ENCODE measurements around the gene FCRL3. TPM values are rescaled to one million over a fixed set of nuclear protein-coding genes. Genes with fewer than 3 reads are reported as not detected.

Gene FCRL3
- total and polyA plus RNA-seq, 4 donors, result 0.16 to 0.72 (median 0.50) TPM

DNA sequence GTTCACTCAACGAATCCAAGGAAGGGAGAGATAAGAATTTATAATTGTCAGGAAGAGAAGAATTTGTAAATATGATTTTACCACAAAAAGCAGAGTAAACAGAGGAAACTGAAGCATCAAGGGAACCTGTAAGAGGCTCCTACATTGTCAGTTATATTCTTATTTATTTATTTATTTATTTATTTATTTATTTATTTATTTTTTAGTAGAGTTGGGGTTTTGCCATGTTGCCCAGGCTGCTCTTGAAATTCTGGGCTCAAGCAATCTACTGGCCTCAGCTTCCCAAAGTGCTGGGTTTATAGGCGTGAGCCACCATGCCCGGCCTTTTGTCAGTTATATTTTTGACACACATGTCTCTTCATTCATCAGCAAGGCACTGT is 47.1 kb downstream of the FCRL3 start:
- no peaks in the 10 kb centered on the region for H3K9me3 ChIP-seq (ENCODE audit: control insufficient read depth in 4 of 4, low read length in 3 of 4)
- H3K27me3 ChIP-seq (ENCODE audit: control insufficient read depth in 4 of 4, insufficient read depth in 4 of 4, low read length in 3 of 4), result peaks cover 0 to 5% (median 0%) of the 10 kb centered on the region in 4 donors
- no peak overlapping the region for H3K9ac ChIP-seq (ENCODE audit: low read depth in 1 of 2, low read length in 2 of 2)
- H3K4me3 ChIP-seq (ENCODE audit: low read depth in 1 of 3, low read length in 3 of 3), result no peak overlapping the region
- H3K27ac ChIP-seq (ENCODE audit: low read depth in 1 of 2, low read length in 2 of 2), result no peak overlapping the region
- H3K36me3 ChIP-seq (ENCODE audit: control insufficient read depth in 4 of 4, insufficient read depth in 3 of 4, low read depth in 1 of 4, low read length in 3 of 4), result no peaks in the 10 kb centered on the region
- WGBS, result 71% methylated on average over 3 of the region's 3 CpGs
- TF ChIP-seq NR2F2 (IDR thresholded peaks at IDR 0.05) (no peak), FOXA2 (IDR thresholded peaks at IDR 0.05) (no peak), YY1 (IDR thresholded peaks at IDR 0.05) (no peak), TAF1 (conservative IDR thresholded peaks at IDR 0.05) (no peak), JUND (IDR thresholded peaks at IDR 0.05) (no peak), HNF4A (conservative IDR thresholded peaks at IDR 0.05) (no peak), RAD21 (IDR thresholded peaks at IDR 0.05) (no peak), RXRA (IDR thresholded peaks at IDR 0.05) (no peak), GABPA (IDR thresholded peaks at IDR 0.05 in 1 of 2, conservative IDR thresholded peaks at IDR 0.05 in 1 of 2) (no peak), FOXA1 (IDR thresholded peaks at IDR 0.05) (no peak), EGR1 (IDR thresholded peaks at IDR 0.05; ENCODE audit: low read depth in 2 of 2) (no peak), SP1 (IDR thresholded peaks at IDR 0.05) (no peak), HNF4G (IDR thresholded peaks at IDR 0.05) (no peak)
- TF ChIP-seq, protein P1, sequence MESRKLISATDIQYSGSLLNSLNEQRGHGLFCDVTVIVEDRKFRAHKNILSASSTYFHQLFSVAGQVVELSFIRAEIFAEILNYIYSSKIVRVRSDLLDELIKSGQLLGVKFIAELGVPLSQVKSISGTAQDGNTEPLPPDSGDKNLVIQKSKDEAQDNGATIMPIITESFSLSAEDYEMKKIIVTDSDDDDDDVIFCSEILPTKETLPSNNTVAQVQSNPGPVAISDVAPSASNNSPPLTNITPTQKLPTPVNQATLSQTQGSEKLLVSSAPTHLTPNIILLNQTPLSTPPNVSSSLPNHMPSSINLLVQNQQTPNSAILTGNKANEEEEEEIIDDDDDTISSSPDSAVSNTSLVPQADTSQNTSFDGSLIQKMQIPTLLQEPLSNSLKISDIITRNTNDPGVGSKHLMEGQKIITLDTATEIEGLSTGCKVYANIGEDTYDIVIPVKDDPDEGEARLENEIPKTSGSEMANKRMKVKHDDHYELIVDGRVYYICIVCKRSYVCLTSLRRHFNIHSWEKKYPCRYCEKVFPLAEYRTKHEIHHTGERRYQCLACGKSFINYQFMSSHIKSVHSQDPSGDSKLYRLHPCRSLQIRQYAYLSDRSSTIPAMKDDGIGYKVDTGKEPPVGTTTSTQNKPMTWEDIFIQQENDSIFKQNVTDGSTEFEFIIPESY (IDR thresholded peaks at IDR 0.05), result no peak
- TF ChIP-seq, protein P2, sequence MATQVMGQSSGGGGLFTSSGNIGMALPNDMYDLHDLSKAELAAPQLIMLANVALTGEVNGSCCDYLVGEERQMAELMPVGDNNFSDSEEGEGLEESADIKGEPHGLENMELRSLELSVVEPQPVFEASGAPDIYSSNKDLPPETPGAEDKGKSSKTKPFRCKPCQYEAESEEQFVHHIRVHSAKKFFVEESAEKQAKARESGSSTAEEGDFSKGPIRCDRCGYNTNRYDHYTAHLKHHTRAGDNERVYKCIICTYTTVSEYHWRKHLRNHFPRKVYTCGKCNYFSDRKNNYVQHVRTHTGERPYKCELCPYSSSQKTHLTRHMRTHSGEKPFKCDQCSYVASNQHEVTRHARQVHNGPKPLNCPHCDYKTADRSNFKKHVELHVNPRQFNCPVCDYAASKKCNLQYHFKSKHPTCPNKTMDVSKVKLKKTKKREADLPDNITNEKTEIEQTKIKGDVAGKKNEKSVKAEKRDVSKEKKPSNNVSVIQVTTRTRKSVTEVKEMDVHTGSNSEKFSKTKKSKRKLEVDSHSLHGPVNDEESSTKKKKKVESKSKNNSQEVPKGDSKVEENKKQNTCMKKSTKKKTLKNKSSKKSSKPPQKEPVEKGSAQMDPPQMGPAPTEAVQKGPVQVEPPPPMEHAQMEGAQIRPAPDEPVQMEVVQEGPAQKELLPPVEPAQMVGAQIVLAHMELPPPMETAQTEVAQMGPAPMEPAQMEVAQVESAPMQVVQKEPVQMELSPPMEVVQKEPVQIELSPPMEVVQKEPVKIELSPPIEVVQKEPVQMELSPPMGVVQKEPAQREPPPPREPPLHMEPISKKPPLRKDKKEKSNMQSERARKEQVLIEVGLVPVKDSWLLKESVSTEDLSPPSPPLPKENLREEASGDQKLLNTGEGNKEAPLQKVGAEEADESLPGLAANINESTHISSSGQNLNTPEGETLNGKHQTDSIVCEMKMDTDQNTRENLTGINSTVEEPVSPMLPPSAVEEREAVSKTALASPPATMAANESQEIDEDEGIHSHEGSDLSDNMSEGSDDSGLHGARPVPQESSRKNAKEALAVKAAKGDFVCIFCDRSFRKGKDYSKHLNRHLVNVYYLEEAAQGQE (IDR thresholded peaks at IDR 0.05), result no peak
- TF ChIP-seq, protein P3, sequence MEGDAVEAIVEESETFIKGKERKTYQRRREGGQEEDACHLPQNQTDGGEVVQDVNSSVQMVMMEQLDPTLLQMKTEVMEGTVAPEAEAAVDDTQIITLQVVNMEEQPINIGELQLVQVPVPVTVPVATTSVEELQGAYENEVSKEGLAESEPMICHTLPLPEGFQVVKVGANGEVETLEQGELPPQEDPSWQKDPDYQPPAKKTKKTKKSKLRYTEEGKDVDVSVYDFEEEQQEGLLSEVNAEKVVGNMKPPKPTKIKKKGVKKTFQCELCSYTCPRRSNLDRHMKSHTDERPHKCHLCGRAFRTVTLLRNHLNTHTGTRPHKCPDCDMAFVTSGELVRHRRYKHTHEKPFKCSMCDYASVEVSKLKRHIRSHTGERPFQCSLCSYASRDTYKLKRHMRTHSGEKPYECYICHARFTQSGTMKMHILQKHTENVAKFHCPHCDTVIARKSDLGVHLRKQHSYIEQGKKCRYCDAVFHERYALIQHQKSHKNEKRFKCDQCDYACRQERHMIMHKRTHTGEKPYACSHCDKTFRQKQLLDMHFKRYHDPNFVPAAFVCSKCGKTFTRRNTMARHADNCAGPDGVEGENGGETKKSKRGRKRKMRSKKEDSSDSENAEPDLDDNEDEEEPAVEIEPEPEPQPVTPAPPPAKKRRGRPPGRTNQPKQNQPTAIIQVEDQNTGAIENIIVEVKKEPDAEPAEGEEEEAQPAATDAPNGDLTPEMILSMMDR (IDR thresholded peaks at IDR 0.05; ENCODE audit: low read depth, low read length, missing input control), result no peak
- TF ChIP-seq, protein P4, sequence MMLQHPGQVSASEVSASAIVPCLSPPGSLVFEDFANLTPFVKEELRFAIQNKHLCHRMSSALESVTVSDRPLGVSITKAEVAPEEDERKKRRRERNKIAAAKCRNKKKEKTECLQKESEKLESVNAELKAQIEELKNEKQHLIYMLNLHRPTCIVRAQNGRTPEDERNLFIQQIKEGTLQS (IDR thresholded peaks at IDR 0.05), result no peak
- TF ChIP-seq, protein P5, sequence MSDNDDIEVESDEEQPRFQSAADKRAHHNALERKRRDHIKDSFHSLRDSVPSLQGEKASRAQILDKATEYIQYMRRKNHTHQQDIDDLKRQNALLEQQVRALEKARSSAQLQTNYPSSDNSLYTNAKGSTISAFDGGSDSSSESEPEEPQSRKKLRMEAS (IDR thresholded peaks at IDR 0.05), result no peak
- no peaks in the 10 kb centered on the region for H3K4me1 ChIP-seq (ENCODE audit: control insufficient read depth in 4 of 4, insufficient read depth in 4 of 4, low read length in 3 of 4)
- no peak for DNase-seq (ENCODE audit: low spot score)

Measured in liver (tissue), 9 donors.